H9 (cell line): ENCODE results near the gene MSL3B.

Experiments
- DNase-seq: peaks from one replicate; pipeline ENCODE4 v3.0.0-alpha.2; 2017
- H2AFZ ChIP-seq: one replicate; pipeline ENCODE4 v1.6.1; 2013; ENCODE audit warnings: mild to moderate bottlenecking, low read length, control low read depth, moderate library complexity
- H2AK5ac ChIP-seq: 2 replicates; pipeline ENCODE4 v1.6.1; 2013; ENCODE audit warnings: low read length, control low read depth, mixed read lengths; ENCODE audit not compliant: insufficient read length
- H2BK120ac ChIP-seq: one replicate; pipeline ENCODE4 v1.6.1; 2013; ENCODE audit warnings: low read depth, mild to moderate bottlenecking, low read length, control low read depth, inconsistent platforms; ENCODE audit not compliant: poor library complexity, severe bottlenecking
- H2BK12ac ChIP-seq: 2 replicates; pipeline ENCODE4 v1.6.1; 2013; ENCODE audit warnings: low read length, control low read depth, mixed read lengths, low read depth; ENCODE audit not compliant: insufficient read length
- H2BK15ac ChIP-seq: 2 replicates; pipeline ENCODE4 v1.6.1; 2013; ENCODE audit warnings: low read depth, low read length, control low read depth
- H2BK20ac ChIP-seq: one replicate; pipeline ENCODE4 v1.6.1; 2013; ENCODE audit warnings: low read depth, mild to moderate bottlenecking, low read length, control low read depth, inconsistent platforms; ENCODE audit not compliant: poor library complexity, severe bottlenecking
- H2BK5ac ChIP-seq: 2 replicates; pipeline ENCODE4 v1.6.1; 2013; ENCODE audit warnings: low read length, control low read depth, mixed read lengths; ENCODE audit not compliant: insufficient read length
- H3K14ac ChIP-seq: 2 replicates; pipeline ENCODE4 v1.6.1; 2013; ENCODE audit warnings: low read length, control low read depth; ENCODE audit not compliant: insufficient read depth
- H3K18ac ChIP-seq: 2 replicates; pipeline ENCODE4 v1.6.1; 2013; ENCODE audit warnings: low read depth, mild to moderate bottlenecking, mixed read lengths, low read length, control low read depth; ENCODE audit not compliant: insufficient read length
- H3K23ac ChIP-seq: 2 replicates; pipeline ENCODE4 v1.6.1; 2013; ENCODE audit warnings: low read length, control low read depth, mixed read lengths, low read depth; ENCODE audit not compliant: insufficient read length
- H3K23me2 ChIP-seq: 2 replicates; pipeline ENCODE4 v1.6.1; 2013; ENCODE audit warnings: low read depth, mild to moderate bottlenecking, mixed read lengths, low read length, control low read depth; ENCODE audit not compliant: insufficient read length, poor library complexity, severe bottlenecking
- H3K27ac ChIP-seq: 2 replicates; pipeline ENCODE4 v1.5.1; 2013; ENCODE audit warnings: low read length, control low read depth, mixed read lengths, low read depth; ENCODE audit not compliant: insufficient read length
- H3K27me3 ChIP-seq: 2 replicates; pipeline ENCODE4 v1.6.1; 2013; ENCODE audit warnings: low read length, control low read depth, inconsistent platforms; ENCODE audit not compliant: insufficient read depth
- H3K4ac ChIP-seq: 2 replicates; pipeline ENCODE4 v1.6.1; 2013; ENCODE audit warnings: low read depth, mild to moderate bottlenecking, control low read depth, inconsistent platforms, low read length, moderate library complexity
- H3K4me1 ChIP-seq: 2 replicates; pipeline ENCODE4 v1.6.1; 2013; ENCODE audit warnings: low read length, control low read depth, inconsistent platforms; ENCODE audit not compliant: insufficient read depth
- H3K4me2 ChIP-seq: 2 replicates; pipeline ENCODE4 v1.6.1; 2013; ENCODE audit warnings: low read length, control low read depth, mixed read lengths; ENCODE audit not compliant: insufficient read length, insufficient read depth
- H3K56ac ChIP-seq: 2 replicates; pipeline ENCODE4 v1.6.1; 2013; ENCODE audit warnings: low read depth, mild to moderate bottlenecking, mixed read lengths, low read length, control low read depth; ENCODE audit not compliant: insufficient read length
- H3K79me1 ChIP-seq: 2 replicates; pipeline ENCODE4 v1.6.1; 2013; ENCODE audit warnings: low read depth, mild to moderate bottlenecking, moderate library complexity, low read length, control low read depth, inconsistent platforms; ENCODE audit not compliant: insufficient read depth, poor library complexity, severe bottlenecking
- H3K79me2 ChIP-seq: 2 replicates; pipeline ENCODE4 v1.6.1; 2013; ENCODE audit warnings: low read length, control low read depth, inconsistent platforms; ENCODE audit not compliant: insufficient read depth
- H3K9ac ChIP-seq: 2 replicates; pipeline ENCODE4 v1.6.1; 2013; ENCODE audit warnings: low read length, control low read depth, mixed read lengths; ENCODE audit not compliant: insufficient read length; ENCODE audit errors: extremely low read depth
- H3K9me3 ChIP-seq: one replicate; pipeline ENCODE4 v1.6.1; 2013; ENCODE audit warnings: low read depth, low read length, inconsistent platforms; ENCODE audit not compliant: control insufficient read depth
- H3T11ph ChIP-seq: one replicate; pipeline ENCODE4 v1.6.1; 2013; ENCODE audit warnings: mild to moderate bottlenecking, low read length, control low read depth, inconsistent platforms
- H4K20me1 ChIP-seq: one replicate; pipeline ENCODE4 v1.6.1; 2013; ENCODE audit not compliant: control insufficient read depth, insufficient read length, insufficient read depth
- H4K5ac ChIP-seq: 2 replicates; pipeline ENCODE4 v1.6.1; 2013; ENCODE audit warnings: low read depth, mild to moderate bottlenecking, mixed read lengths, low read length, control low read depth; ENCODE audit not compliant: insufficient read length
- H4K8ac ChIP-seq: replicated peaks from 2 replicates; pipeline ENCODE4 v1.6.1; 2013; ENCODE audit warnings: low read length, control low read depth, mixed read lengths, low read depth; ENCODE audit not compliant: insufficient read length
- H4K91ac ChIP-seq: 2 replicates; pipeline ENCODE4 v1.6.1; 2013; ENCODE audit warnings: low read depth, mild to moderate bottlenecking, moderate library complexity, mixed read lengths, low read length, control low read depth; ENCODE audit not compliant: insufficient read length
- H3K27ac Mint-ChIP-seq, 3 experiments: 2 replicates in 2 of 3; 3 replicates in 1 of 3; pipeline ENCODE4 v1.8.0; 2020 to 2021; ENCODE audit warnings: mixed read lengths in 3 of 3, mild to moderate bottlenecking in 1 of 3, moderate library complexity in 1 of 3
- H3K27me3 Mint-ChIP-seq: 2 replicates; pipeline ENCODE4 v1.8.0; 2021; ENCODE audit warnings: low read depth, mild to moderate bottlenecking, moderate library complexity, mixed read lengths
- H3K36me3 Mint-ChIP-seq, 3 experiments: 2 replicates in 2 of 3; 3 replicates in 1 of 3; pipeline ENCODE4 v1.8.0; 2020 to 2021; ENCODE audit warnings: low read depth in 3 of 3, mixed read lengths in 3 of 3; ENCODE audit not compliant: insufficient read depth in 1 of 3
- H3K4me1 Mint-ChIP-seq, 2 experiments: 2 replicates each; pipeline ENCODE4 v1.8.0; 2020; ENCODE audit warnings: mixed read lengths in 2 of 2
- H3K4me3 Mint-ChIP-seq, 2 experiments: 2 replicates in 1 of 2; 3 replicates in 1 of 2; pipeline ENCODE4 v1.8.0; 2020 to 2021; ENCODE audit warnings: mild to moderate bottlenecking in 2 of 2, mixed read lengths in 2 of 2, moderate library complexity in 1 of 2
- H3K9me3 Mint-ChIP-seq, 2 experiments: 2 replicates in 1 of 2; 3 replicates in 1 of 2; pipeline ENCODE4 v1.8.0; 2020; ENCODE audit warnings: mild to moderate bottlenecking in 2 of 2, mixed read lengths in 2 of 2, moderate library complexity in 1 of 2
- WGBS: extraction: QIAGEN DNeasy Blood & Tissue Kit; methylation state at CpG from one replicate; pipeline ENCODE4 v1.1.7; 2013; ENCODE audit warnings: missing lambda C conversion rate, low lambda C conversion rate, mixed read lengths; ENCODE audit not compliant: insufficient read length; ENCODE audit errors: extremely low coverage; 5-methylcytosine and 5-hydroxymethylcytosine counted together
- TF ChIP-seq, protein P1 (sequence below): fragments of 200-600 bp; sonication (generic); conservative IDR thresholded peaks from 3 replicates; pipeline ENCODE4 v1.8.0; 2021; ENCODE audit warnings: antibody characterized with exemption, mild to moderate bottlenecking

MSL3B gene

DNA sequence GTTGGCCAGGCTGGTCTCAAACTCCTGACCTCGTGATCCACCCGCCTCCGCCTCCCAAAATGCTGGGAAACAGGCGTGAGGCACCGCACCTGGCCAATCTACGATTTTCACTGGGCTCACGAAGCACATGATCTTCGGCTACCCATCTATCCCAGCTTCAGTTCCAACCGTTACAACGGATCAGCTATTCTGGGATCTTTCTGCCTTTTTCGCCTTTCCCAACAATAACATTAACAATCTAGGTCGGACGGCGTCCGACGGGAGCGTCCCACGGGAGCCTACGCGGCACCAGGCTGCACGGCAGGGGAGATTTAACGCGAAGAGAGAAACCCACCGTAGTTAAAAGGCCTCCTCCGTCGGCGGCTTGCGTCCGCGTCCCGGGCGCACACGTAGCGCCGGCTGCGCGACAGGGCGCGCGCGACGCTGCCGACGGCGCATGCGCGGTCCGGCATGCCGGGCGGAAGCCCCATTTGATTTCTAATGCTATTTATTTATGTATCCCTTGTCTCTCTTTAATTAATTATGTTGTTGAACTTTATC is at the start of gene MSL3B:
Gene MSL3B, minus strand, starts transcription at position 394 of the 540 bp plus-strand sequence.
- H3K27me3 Mint-ChIP-seq = peaks cover 33% of the 10 kb centered on the region
- Histone ChIP-seq H2BK5ac (no peak within 1 kb of the TSS), H3K4me1 (no peaks in the 10 kb centered on the region), H4K5ac (peak within 1 kb of the TSS; percentile 2), H2AK5ac (no peak within 1 kb of the TSS), H3K27me3 (no peaks in the 10 kb centered on the region), H4K20me1 (no peaks in the 10 kb centered on the region), H2BK120ac (no peak within 1 kb of the TSS), H3K56ac (no peak within 1 kb of the TSS), H4K91ac (no peak within 1 kb of the TSS), H3K9me3 (no peaks in the 10 kb centered on the region), H3K4me2 (peak within 1 kb of the TSS; percentile 39), H3K23ac (no peak within 1 kb of the TSS), H3K14ac (peak within 1 kb of the TSS; percentile 77), H3K9ac (peak within 1 kb of the TSS; percentile 40), H3K4ac (no peak within 1 kb of the TSS), H3K79me2 (no peaks in the 10 kb centered on the region), H3T11ph (no peak within 1 kb of the TSS), H2BK20ac (no peak within 1 kb of the TSS), H2BK15ac (no peak within 1 kb of the TSS), H2AFZ (peak within 1 kb of the TSS; percentile 76), H3K79me1 (no peaks in the 10 kb centered on the region), H3K27ac (no peak within 1 kb of the TSS), H4K8ac (no peak within 1 kb of the TSS), H3K23me2 (no peaks in the 10 kb centered on the region), H2BK12ac (no peak within 1 kb of the TSS), H3K18ac (peak within 1 kb of the TSS; percentile 60)
- TF ChIP-seq, protein P1, sequence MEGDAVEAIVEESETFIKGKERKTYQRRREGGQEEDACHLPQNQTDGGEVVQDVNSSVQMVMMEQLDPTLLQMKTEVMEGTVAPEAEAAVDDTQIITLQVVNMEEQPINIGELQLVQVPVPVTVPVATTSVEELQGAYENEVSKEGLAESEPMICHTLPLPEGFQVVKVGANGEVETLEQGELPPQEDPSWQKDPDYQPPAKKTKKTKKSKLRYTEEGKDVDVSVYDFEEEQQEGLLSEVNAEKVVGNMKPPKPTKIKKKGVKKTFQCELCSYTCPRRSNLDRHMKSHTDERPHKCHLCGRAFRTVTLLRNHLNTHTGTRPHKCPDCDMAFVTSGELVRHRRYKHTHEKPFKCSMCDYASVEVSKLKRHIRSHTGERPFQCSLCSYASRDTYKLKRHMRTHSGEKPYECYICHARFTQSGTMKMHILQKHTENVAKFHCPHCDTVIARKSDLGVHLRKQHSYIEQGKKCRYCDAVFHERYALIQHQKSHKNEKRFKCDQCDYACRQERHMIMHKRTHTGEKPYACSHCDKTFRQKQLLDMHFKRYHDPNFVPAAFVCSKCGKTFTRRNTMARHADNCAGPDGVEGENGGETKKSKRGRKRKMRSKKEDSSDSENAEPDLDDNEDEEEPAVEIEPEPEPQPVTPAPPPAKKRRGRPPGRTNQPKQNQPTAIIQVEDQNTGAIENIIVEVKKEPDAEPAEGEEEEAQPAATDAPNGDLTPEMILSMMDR = no peak
- peaks cover 17 to 25% (median 21%) of the 10 kb centered on the region in 3 experiments; a peak in 6 of 7 replicates for H3K36me3 Mint-ChIP-seq
- peaks cover 11 to 13% of the 10 kb centered on the region in 2 experiments for H3K9me3 Mint-ChIP-seq
- peak within 1 kb of the TSS; percentile 66 to 91 (median 78); a peak in 4 of 7 replicates for H3K27ac Mint-ChIP-seq
- peaks cover 8 to 11% of the 10 kb centered on the region in 2 experiments; a peak in 3 of 4 replicates for H3K4me1 Mint-ChIP-seq
- peak; percentile 61 for DNase-seq
- peak within 1 kb of the TSS; percentile 80 to 90 for H3K4me3 Mint-ChIP-seq
- no CpG with 5 or more reads among the region's 50 CpGs for WGBS
